Breast epithelium (tissue), 3 donors: ENCODE measurements around the gene SPEM2.

Experiments used
- POLR2A ChIP-seq: fragments of 450-650 bp; IDR thresholded peaks from one replicate; pipeline ENCODE4 v1.6.1; 2016; ENCODE audit warnings: antibody characterized with exemption, mild to moderate bottlenecking, moderate library complexity
- POLR2AphosphoS5 ChIP-seq, 3 donors: sonication (generic); formaldehyde crosslinking; IDR thresholded peaks; one replicate each; pipeline ENCODE4 v1.6.1; 2017; ENCODE audit warnings: antibody characterized with exemption in 3 of 3
- TF ChIP-seq, protein P1 (sequence below), 3 donors: fragments of 450-650 bp; IDR thresholded peaks; one replicate each; pipeline ENCODE4 v1.5.1; 2016 to 2017; ENCODE audit warnings: antibody characterized with exemption in 3 of 3, mild to moderate bottlenecking in 3 of 3, moderate library complexity in 3 of 3

- TF ChIP-seq, protein P1, sequence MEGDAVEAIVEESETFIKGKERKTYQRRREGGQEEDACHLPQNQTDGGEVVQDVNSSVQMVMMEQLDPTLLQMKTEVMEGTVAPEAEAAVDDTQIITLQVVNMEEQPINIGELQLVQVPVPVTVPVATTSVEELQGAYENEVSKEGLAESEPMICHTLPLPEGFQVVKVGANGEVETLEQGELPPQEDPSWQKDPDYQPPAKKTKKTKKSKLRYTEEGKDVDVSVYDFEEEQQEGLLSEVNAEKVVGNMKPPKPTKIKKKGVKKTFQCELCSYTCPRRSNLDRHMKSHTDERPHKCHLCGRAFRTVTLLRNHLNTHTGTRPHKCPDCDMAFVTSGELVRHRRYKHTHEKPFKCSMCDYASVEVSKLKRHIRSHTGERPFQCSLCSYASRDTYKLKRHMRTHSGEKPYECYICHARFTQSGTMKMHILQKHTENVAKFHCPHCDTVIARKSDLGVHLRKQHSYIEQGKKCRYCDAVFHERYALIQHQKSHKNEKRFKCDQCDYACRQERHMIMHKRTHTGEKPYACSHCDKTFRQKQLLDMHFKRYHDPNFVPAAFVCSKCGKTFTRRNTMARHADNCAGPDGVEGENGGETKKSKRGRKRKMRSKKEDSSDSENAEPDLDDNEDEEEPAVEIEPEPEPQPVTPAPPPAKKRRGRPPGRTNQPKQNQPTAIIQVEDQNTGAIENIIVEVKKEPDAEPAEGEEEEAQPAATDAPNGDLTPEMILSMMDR (IDR thresholded peaks at IDR 0.05), result peak in 1 of 3 donors; percentile 32
- TF ChIP-seq POLR2A (peak; percentile 79), POLR2AphosphoS5 (IDR thresholded peaks at IDR 0.05) (peak; percentile 78 to 87 (median 84))
These were observed 21.3 kb upstream of the SPEM2 start, which contains the start of gene TMEM256 for GRCh38 chr17:7403977-7404736.
